Measurements from ENCODE around the gene ADORA3.

GRCh38 chr1:111476214-111476613, 27.2 kb downstream of the ADORA3 start:
- TF ChIP-seq CTCF (IDR thresholded peaks at IDR 0.05; ENCODE audit: low read depth, low read length), result no peak
- no peak for TF ChIP-seq EZH2phosphoT487 (IDR thresholded peaks at IDR 0.05; ENCODE audit: low read depth)

Measured in OCI-LY3 (cell line).